ENCODE results near the gene RFX3. TPM values are rescaled to one million over a fixed set of nuclear protein-coding genes. Genes with fewer than 3 reads are reported as not detected.

RFX3 gene
- total RNA-seq, 1 experiment from 2014 or later: 5.7 TPM

DNA sequence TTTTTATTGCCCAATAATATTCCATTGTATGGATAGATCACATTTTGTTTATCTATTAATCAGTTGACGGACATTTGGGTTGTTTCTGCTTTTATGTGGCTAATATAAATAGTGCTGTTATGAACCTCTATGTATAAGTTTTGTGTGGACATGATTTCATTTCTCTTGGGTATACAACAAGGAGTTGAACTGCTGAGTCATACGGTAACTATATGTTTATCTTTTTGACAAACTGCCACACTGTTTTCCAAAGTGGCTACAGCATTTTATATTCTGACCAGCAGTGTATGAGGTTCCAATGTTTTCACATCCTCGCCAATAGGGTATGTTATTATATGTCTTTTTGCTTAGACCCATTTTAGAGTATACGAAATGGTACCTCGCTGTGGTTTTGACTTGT lies 264.3 kb downstream of the RFX3 start:
- no TSS peak for BruUV-seq (replicated peaks)

DNA sequence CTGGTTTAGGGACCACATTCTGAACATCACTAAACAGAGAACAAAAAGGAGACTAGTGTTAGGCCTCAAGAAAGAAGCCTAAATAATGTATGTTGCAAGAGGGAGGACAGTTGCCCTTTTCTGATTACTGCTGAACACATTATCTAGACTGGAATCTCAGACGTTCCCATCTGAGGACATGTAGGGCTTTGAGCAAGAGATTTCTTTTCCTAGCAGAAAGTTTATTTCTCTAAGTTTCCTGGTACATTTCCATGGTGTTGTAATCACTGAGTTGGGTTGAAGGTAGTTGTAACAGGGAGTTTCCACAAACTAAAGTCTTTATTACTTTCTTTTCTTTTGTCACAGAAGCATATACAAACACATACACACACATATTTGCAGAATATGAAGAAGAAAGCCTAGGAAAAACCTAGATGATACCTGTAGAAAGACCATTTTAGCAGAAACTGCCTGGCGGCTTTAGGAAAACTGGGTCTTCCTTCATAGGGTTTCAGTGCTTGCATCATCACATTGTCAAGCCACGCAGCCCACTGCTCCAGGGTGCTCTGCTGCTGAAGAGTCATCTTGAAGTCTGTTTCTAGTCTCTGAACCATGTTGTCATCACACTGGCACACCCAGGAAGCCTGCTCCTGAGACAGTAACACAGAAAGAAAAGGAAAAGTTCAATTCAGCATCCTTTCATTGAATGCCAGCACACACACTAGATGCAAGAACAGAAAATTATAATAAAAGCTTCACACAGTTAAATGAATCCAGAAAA lies 269.1 kb downstream of the RFX3 start:
- no TSS peak for BruUV-seq (replicated peaks)
- ATAC-seq: no peak

More for the DNA sequence above, 264.3 kb downstream of the RFX3 start:
- DNase-seq (ENCODE audit: low read depth, low spot score): no peak
- CTCF ChIA-PET: no interaction called here
- POLR2A ChIA-PET: no interaction called here
- intact Hi-C loops (cut with micrococcal nuclease; ENCODE audit: unreplicated experiment) (no loop called here), in situ Hi-C loops (cut with HindIII; ENCODE audit: low pct_unique_long_range_greater_than_20kb, low sequenced_read_pairs) (no loop called here)
- ATAC-seq: no peak
- no peaks in the 10 kb centered on the region for H3K4me1 ChIP-seq (ENCODE audit: control insufficient read depth, insufficient read depth, low read length)
- H3K27me3 ChIP-seq (ENCODE audit: control insufficient read depth, insufficient read depth, low read length): no peaks in the 10 kb centered on the region
- H3K9me3 ChIP-seq (ENCODE audit: control insufficient read depth, insufficient read depth, low read depth, low read length): no peaks in the 10 kb centered on the region
- H3K4me3 ChIP-seq (ENCODE audit: low read depth in 2 of 2, low read length in 2 of 2): no peak overlapping the region
- no peaks in the 10 kb centered on the region for H3K36me3 ChIP-seq (ENCODE audit: control insufficient read depth, insufficient read depth, low read length)
- TF ChIP-seq REST (IDR thresholded peaks at IDR 0.05; ENCODE audit: insufficient read depth in 1 of 2, low read depth in 2 of 2, low read length in 1 of 2) (no peak), SIN3A (IDR thresholded peaks at IDR 0.05; ENCODE audit: borderline replicate concordance, insufficient read depth, low read depth, low read length) (no peak), CTCF (IDR thresholded peaks at IDR 0.05) (no peak), TCF7L2 (IDR thresholded peaks at IDR 0.05; ENCODE audit: low read depth, low read length) (no peak), POLR2AphosphoS5 (IDR thresholded peaks at IDR 0.05; ENCODE audit: low read depth, low read length) (no peak)
- H3K27ac ChIP-seq (ENCODE audit: low read length): no peak overlapping the region

More for the DNA sequence above, 269.1 kb downstream of the RFX3 start:
- DNase-seq (ENCODE audit: low read depth, low spot score): no peak
- no peaks in the 10 kb centered on the region for H3K9me3 ChIP-seq (ENCODE audit: control insufficient read depth, insufficient read depth, low read depth, low read length)
- TF ChIP-seq REST (IDR thresholded peaks at IDR 0.05; ENCODE audit: insufficient read depth in 1 of 2, low read depth in 2 of 2, low read length in 1 of 2) (no peak), POLR2AphosphoS5 (IDR thresholded peaks at IDR 0.05; ENCODE audit: low read depth, low read length) (no peak), CTCF (IDR thresholded peaks at IDR 0.05) (no peak)
- POLR2A ChIA-PET: no interaction called here
- CTCF ChIA-PET: no interaction called here
- H3K27ac ChIP-seq (ENCODE audit: low read length): no peak overlapping the region
- in situ Hi-C loops (cut with HindIII; ENCODE audit: low pct_unique_long_range_greater_than_20kb, low sequenced_read_pairs) (no loop called here), intact Hi-C loops (cut with micrococcal nuclease; ENCODE audit: unreplicated experiment) (no loop called here)
- H3K36me3 ChIP-seq (ENCODE audit: control insufficient read depth, insufficient read depth, low read length): no peaks in the 10 kb centered on the region
- no peaks in the 10 kb centered on the region for H3K27me3 ChIP-seq (ENCODE audit: control insufficient read depth, insufficient read depth, low read length)
- H3K4me3 ChIP-seq (ENCODE audit: low read depth in 2 of 2, low read length in 2 of 2): no peak overlapping the region
- no peaks in the 10 kb centered on the region for H3K4me1 ChIP-seq (ENCODE audit: control insufficient read depth, insufficient read depth, low read length)

Measured in Panc1 (cell line).